ENCODE data around the gene EFNA5. TPM values are rescaled to one million over a fixed set of nuclear protein-coding genes. Genes with fewer than 3 reads are reported as not detected.

The EFNA5 gene
- total and polyA plus RNA-seq, 2 of the 13 experiments (the other 11 are each of a cell fraction or from before 2014, with no cell fraction given) = not detected

DNA sequence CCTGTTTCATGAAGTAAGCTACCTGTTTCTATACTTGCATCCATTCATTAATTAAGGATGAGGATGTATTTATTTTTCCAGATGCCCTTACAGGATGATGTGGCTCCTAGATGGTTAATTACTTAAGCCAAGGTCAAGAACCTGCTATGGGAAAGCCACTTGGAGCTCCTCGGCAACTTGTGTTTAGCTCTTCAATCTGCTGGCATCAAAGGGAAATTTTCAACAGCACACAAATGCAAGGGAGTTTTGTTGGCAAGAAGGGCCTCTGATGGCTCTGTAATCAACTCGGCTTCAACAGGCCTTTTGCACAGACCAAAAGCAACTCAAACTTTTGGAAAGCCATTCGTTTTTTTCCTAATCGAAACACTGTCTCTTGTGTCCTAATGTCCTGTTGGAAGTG is 125.3 kb downstream of the EFNA5 start (continued):
- no peak for TF ChIP-seq CBFB (CRISPR knock-in tag; IDR thresholded peaks at IDR 0.05)
- no peak for TF ChIP-seq ZNF367 (CRISPR knock-in tag; IDR thresholded peaks at IDR 0.05; ENCODE audit: borderline replicate concordance)

DNA sequence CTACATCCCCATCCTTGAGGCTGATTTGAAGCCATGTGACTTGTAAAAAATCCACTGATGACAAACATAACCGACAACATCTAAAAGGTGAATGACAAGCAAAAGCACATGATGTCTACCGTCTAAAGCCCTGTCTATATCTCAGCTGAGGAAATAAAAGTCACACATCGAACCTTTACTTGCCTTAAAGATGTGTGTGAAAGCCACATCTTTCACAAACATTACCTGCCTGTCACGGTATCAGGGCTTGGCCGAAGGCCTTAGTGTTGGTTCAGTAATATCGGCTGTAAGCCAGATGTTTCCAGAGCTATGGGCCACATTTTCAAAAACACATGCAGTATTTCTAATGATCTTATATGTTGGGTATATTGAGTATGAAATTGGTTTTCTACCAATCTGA is 125.8 kb downstream of the EFNA5 start:
- Histone ChIP-seq H3K36me3 (replicated peaks in 1 of 2; ENCODE audit: control insufficient read depth in 1 of 2, insufficient read depth in 2 of 2, low read length in 2 of 2) (no peaks in the 10 kb centered on the region), H4K20me1 (ENCODE audit: insufficient read depth, low read length) (no peaks in the 10 kb centered on the region), H3K27ac (ENCODE audit: extremely low read length, insufficient read depth, low read length) (no peak overlapping the region), H3K9me3 (ENCODE audit: low read length) (no peaks in the 10 kb centered on the region), H3K4me2 (ENCODE audit: low read depth, low read length) (no peak overlapping the region), H3K79me2 (ENCODE audit: insufficient read depth, low read length) (no peaks in the 10 kb centered on the region), H2AFZ (ENCODE audit: low read length) (no peak overlapping the region), H3K4me3 (replicated peaks in 1 of 3; ENCODE audit: insufficient read depth in 1 of 3, low read depth in 2 of 3, low read length in 3 of 3) (no peak overlapping the region), H3K27me3 (ENCODE audit: control insufficient read depth in 1 of 2, insufficient read depth in 2 of 2, low read length in 2 of 2) (no peaks in the 10 kb centered on the region), H3K9ac (ENCODE audit: insufficient read depth, low read depth, low read length) (no peak overlapping the region), H3K4me1 (ENCODE audit: insufficient read depth, low read length) (no peaks in the 10 kb centered on the region)
- BruUV-seq (replicated peaks) = no TSS peak
- POLR2A ChIA-PET = no interaction called here
- CTCF ChIA-PET (ENCODE audit: low intra/inter-chr PET ratio, low total read pairs) = no interaction called here
- in situ Hi-C loops (cut with HindIII; ENCODE audit: extremely low pct_ligation_motif_present, low pct_unique_long_range_greater_than_20kb) (no loop called here), intact Hi-C loops (cut with micrococcal nuclease; ENCODE audit: unreplicated experiment) (no loop called here)
- TF ChIP-seq NCOA2 (CRISPR knock-in tag; IDR thresholded peaks at IDR 0.05) (no peak), ZBTB8A (CRISPR knock-in tag; IDR thresholded peaks at IDR 0.05; ENCODE audit: borderline replicate concordance, low read depth) (no peak), HNF4G (IDR thresholded peaks at IDR 0.05; ENCODE audit: borderline replicate concordance, low read depth, low read length) (no peak), HNF4G (CRISPR knock-in tag; IDR thresholded peaks at IDR 0.05; ENCODE audit: borderline replicate concordance, low read depth) (no peak), DMAP1 (CRISPR knock-in tag; IDR thresholded peaks at IDR 0.05) (no peak)
- TF ChIP-seq, protein P1, sequence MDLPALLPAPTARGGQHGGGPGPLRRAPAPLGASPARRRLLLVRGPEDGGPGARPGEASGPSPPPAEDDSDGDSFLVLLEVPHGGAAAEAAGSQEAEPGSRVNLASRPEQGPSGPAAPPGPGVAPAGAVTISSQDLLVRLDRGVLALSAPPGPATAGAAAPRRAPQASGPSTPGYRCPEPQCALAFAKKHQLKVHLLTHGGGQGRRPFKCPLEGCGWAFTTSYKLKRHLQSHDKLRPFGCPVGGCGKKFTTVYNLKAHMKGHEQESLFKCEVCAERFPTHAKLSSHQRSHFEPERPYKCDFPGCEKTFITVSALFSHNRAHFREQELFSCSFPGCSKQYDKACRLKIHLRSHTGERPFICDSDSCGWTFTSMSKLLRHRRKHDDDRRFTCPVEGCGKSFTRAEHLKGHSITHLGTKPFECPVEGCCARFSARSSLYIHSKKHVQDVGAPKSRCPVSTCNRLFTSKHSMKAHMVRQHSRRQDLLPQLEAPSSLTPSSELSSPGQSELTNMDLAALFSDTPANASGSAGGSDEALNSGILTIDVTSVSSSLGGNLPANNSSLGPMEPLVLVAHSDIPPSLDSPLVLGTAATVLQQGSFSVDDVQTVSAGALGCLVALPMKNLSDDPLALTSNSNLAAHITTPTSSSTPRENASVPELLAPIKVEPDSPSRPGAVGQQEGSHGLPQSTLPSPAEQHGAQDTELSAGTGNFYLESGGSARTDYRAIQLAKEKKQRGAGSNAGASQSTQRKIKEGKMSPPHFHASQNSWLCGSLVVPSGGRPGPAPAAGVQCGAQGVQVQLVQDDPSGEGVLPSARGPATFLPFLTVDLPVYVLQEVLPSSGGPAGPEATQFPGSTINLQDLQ (CRISPR knock-in tag; IDR thresholded peaks at IDR 0.05) = no peak
- WGBS (ENCODE audit: low lambda C conversion rate) = 47% methylated on average over 6 of the region's 6 CpGs
- no peak for DNase-seq (ENCODE audit: low spot score)
- FAIRE-seq = no peak
- ATAC-seq = no peak

Measured in HepG2 (cell line).